A375 (cell line): ENCODE data around the gene HSPB9. TPM values are rescaled to one million over a fixed set of nuclear protein-coding genes. Genes with fewer than 3 reads are reported as not detected.

ENCODE experiments used
- total RNA-seq: library from RNA; depleted of rRNA; stranded (reverse); fragments of >200 nt; shearing (Covaris generic); gene quantifications from 2 replicates; pipeline ENCODE4 v1.2.3, GENCODE V29; 2014; rRNA removed

HSPB9 gene
- total RNA-seq: 0.08 TPM in 1 of 2 replicates, not detected in the other

GRCh38 chr17:42122371-42123303, at the start of gene HSPB9:
TSS of gene HSPB9 (plus strand) at chr17:42122804. CDS start at chr17:42122851, 47 bp downstream.

GRCh38 chr17:42097691-42098631, 24.6 kb upstream of the HSPB9 start, which contains the start of gene ZNF385C:
TSS of gene ZNF385C (minus strand) at chr17:42098473. CDS start at chr17:42063056, 35,417 bp downstream.

DNA sequence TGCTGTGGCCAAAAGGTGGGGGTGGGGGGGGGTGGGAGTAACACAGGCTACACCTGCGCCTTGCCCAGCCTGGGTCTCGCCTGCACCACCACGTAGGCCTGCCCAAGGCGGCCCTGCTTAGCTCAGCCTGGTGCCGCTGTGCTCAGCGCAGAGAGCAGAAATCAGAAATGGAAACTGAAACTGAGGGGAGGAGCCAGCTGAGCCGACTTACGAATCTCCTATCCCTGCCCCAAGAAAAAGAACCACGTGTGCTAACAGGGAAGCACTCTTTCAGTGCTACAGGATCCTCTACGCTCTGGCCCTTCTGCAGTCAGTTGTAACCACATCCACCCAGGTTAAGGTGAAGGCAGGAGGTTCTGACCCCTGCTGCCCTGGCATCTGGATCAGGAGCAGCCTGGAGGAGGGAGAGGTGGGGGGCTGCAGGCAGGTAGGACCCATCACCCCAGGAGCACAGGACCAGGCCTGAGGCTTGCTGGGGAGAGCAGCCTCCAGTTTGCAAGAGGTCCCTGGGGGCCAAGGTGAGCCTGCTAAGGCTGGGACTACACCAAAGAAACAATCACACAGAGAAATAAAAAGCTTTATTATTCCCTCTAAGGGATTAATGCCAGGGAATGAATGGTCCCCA, 9.9 kb upstream of the HSPB9 start, which contains the start of gene DHX58:
Gene DHX58, minus strand, starts transcription at position 163 of the 625 bp plus-strand sequence. CDS start 822 bp downstream, outside the sequence.

GRCh38 chr17:42120770-42121769, 1.5 kb upstream of the HSPB9 start, which contains the start of gene KAT2A:
TSS of gene KAT2A (minus strand) at chr17:42121367. CDS start at chr17:42121304, 63 bp downstream.

Other genes with a start within 250 kb of the HSPB9 start
- gene ACLY, start 203.9 kb upstream of the HSPB9 start, total RNA-seq: 124 and 136 TPM in 2 replicates
- gene ODAD4, start 192.2 kb upstream of the HSPB9 start, total RNA-seq: 7.9 and 9.4 TPM in 2 replicates
- 162 and 173 TPM in 2 replicates for gene CNP, start 156.0 kb upstream of the HSPB9 start, total RNA-seq
- gene DNAJC7, start 105.4 kb upstream of the HSPB9 start, total RNA-seq: 129 and 133 TPM in 2 replicates
- gene NKIRAS2, start 102.7 kb upstream of the HSPB9 start, total RNA-seq: 81.9 and 82.1 TPM in 2 replicates
- 2.9 and 3.2 TPM in 2 replicates for gene C17orf113, start 72.2 kb upstream of the HSPB9 start, total RNA-seq
- gene ZNF385C, start 24.3 kb upstream of the HSPB9 start, total RNA-seq: 0.11 TPM in 1 of 2 replicates, not detected in the other
- 7.0 and 7.7 TPM in 2 replicates for gene DHX58, start 10.1 kb upstream of the HSPB9 start, total RNA-seq
- 23.5 and 36.3 TPM in 2 replicates for gene KAT2A, start 1.4 kb upstream of the HSPB9 start, total RNA-seq
- gene RAB5C, start 32.2 kb downstream of the HSPB9 start, total RNA-seq: 108 and 130 TPM in 2 replicates
- gene KCNH4, start 58.3 kb downstream of the HSPB9 start, total RNA-seq: 0.03 and 0.04 TPM in 2 replicates
- gene HCRT, start 62.6 kb downstream of the HSPB9 start, total RNA-seq: not detected in 2 replicates
- 17.3 and 20.4 TPM in 2 replicates for gene GHDC, start 71.7 kb downstream of the HSPB9 start, total RNA-seq
- gene STAT5B, start 153.6 kb downstream of the HSPB9 start, total RNA-seq: 25.1 and 27.2 TPM in 2 replicates
- gene STAT5A, start 165.7 kb downstream of the HSPB9 start, total RNA-seq: 25.4 and 27.8 TPM in 2 replicates